ENCODE data around the gene DSCAML1.

DSCAML1 gene

GRCh38 chr11:117438371-117439000 is 358.5 kb downstream of the DSCAML1 start:
- no peak for DNase-seq

GRCh38 chr11:117437791-117438130 is 359.3 kb downstream of the DSCAML1 start:
- DNase-seq: no peak

DNA sequence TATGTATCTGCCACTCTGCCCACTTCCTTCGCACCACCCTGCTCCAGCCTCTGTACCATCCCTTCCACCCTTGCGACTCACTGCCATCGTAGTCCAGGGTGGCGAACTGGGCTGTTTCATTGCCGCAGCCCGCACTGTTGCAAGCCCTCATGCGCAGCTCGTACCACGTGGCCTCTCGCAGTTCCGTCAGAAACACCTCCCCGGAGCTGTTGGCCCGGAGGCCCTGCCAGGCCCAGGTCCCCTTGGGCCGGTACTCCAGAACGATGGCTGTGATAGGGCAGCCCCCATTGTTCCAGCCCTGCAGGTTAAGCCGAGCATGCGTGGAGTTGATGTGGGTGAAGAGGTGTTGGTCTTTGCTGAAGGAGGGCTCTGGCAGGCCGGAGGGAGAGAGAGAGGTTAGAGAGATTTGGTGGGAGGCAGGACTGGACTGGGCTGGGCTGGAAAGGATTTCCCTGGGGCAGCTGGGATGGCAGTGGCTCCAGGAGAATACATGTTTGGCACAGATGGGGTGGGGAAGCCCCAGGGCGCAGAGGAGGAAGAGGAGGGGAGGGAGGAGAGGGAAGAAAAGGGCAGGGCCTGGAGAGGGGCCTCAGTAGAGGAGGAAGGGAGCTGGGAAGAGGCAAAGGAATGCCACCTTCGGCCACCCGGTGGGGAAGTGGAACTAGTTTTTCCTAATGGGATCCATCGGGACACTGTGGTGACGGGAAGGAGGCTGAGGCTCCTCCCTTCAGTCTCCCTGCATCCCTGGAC is 359.8 kb downstream of the DSCAML1 start:
- DNase-seq: no peak

- no peak for DNase-seq
Observed at GRCh38 chr11:117435326-117435725, 361.7 kb downstream of the DSCAML1 start.

GRCh38 chr11:117434481-117434880 is 362.5 kb downstream of the DSCAML1 start:
- DNase-seq: no peak

DNA sequence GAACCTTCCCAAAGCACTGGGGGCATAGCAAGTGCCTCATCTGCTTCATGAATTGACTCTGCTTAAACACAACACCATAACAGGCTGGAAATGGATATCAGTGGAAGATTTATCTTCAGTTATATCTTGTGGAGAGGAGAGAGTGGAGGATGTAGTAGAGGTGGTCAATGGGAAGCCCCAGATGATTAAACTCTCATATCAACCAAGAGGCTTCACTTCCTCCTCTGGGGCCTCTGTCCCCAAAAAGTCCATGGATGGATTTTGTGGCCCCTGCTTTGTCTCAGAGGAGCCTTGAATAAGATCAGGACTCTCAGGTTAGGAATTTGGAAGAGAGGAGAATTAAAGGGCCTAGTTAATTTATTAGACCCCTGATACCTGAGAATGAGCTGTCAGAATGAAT is 363.3 kb downstream of the DSCAML1 start:
- DNase-seq: no peak

DNA sequence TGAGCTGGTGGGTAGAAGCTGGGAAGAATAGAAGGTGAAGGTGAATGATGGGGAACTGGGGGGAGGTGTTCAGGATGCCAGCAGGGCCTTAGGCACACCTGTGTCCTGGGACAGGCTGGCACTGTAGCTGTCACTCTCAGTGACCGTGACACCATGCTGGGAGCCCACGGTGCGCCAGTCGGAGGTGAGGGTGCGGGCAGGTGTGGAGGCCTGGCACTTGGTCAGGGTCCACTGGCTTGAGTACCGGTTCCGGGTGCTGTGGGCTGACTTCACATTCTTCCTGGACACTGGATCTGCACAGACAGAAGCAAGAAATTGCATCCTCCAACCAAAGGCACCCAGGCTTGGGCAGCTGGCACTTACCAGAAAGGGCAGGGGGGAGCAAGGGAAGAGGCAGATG is 365.6 kb downstream of the DSCAML1 start:
- DNase-seq: no peak

GRCh38 chr11:117430293-117430955 is 366.6 kb downstream of the DSCAML1 start:
- no peak for DNase-seq

GRCh38 chr11:117428856-117429229 is 368.2 kb downstream of the DSCAML1 start:
- no peak for DNase-seq

- no peak for DNase-seq
Observed at GRCh38 chr11:117428186-117428855, 368.7 kb downstream of the DSCAML1 start.

DNA sequence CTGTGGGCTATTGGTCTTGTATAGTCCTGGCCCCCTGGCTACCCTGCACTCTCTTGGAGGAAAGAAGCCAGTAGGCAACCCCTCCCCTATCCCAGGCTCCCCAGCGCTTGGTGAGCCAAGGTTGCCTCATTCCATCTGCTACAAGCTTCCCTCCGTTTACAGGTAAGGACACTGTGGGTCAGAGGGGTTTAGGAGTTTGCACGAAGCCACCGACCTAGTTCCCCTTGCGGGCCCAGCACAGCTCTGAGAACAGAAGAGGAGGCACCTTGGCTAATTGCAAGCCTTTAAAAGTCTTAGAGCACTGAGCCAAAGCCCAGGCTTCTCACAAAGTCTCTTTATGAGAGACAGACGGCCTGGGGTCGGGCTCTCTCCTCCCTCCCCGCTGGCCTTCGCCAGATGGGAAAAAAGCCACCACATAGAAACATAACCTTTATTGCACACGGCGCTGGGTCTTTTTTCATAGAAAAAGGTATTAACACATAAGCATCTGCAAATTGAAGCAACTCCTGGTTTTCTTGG is 369.6 kb downstream of the DSCAML1 start:
- DNase-seq: no peak

- no peak for DNase-seq
Observed at GRCh38 chr11:117426941-117427340, 370.1 kb downstream of the DSCAML1 start.

- peak; percentile 69 for DNase-seq
Observed at GRCh38 chr11:117426297-117426685, 370.7 kb downstream of the DSCAML1 start.

- no peak for DNase-seq
Observed at GRCh38 chr11:117425679-117426296, 371.2 kb downstream of the DSCAML1 start.

DNA sequence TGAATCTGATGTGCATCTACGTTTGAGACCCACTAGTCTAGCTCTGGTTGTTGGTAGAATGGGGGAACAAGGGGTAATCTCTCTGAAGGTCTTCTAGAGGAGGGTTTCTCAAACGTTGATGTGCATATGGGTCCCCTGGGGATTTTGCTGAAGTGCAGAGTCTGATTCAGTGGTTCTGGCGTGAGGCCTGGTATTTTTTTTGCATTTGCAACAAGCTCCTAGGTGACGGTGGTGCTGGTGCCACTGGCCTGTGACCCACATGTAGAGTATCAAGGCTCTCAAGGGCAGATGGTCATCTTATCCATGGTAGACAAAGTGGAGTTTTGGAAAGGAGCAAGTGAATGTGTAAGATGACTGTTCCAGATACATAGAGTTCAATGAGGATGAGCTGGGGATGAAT is 372.2 kb downstream of the DSCAML1 start:
- DNase-seq: no peak

GRCh38 chr11:117423046-117423575 is 373.9 kb downstream of the DSCAML1 start:
- no peak for DNase-seq

- DNase-seq: no peak
Observed at GRCh38 chr11:117421476-117421875, 375.5 kb downstream of the DSCAML1 start.

DNA sequence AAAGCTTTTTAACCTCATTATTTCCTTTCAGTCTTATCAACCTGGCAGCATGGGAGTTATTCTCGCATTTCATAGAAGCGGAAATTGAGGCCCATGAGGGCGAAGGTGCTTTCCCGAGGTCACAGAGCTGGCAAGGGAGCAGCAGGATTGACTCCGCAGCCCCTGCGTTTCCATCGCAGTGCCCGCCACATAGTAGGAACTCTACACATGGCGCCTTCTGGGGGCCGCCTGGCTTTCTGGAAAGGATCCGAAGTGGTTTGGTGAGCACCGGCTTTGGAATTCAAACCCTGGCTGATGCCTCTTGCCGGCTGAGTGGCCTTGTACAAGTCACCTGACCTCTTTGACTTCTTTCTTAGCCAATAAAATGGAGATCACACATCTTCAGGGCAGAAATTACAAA is 376.0 kb downstream of the DSCAML1 start:
- DNase-seq: no peak

- no peak for DNase-seq
Observed at GRCh38 chr11:117420598-117420997, 376.4 kb downstream of the DSCAML1 start.

- no peak for DNase-seq
Observed at GRCh38 chr11:117420143-117420485, 376.9 kb downstream of the DSCAML1 start.

- DNase-seq: no peak
Observed at GRCh38 chr11:117419482-117420142, 377.4 kb downstream of the DSCAML1 start.

DNA sequence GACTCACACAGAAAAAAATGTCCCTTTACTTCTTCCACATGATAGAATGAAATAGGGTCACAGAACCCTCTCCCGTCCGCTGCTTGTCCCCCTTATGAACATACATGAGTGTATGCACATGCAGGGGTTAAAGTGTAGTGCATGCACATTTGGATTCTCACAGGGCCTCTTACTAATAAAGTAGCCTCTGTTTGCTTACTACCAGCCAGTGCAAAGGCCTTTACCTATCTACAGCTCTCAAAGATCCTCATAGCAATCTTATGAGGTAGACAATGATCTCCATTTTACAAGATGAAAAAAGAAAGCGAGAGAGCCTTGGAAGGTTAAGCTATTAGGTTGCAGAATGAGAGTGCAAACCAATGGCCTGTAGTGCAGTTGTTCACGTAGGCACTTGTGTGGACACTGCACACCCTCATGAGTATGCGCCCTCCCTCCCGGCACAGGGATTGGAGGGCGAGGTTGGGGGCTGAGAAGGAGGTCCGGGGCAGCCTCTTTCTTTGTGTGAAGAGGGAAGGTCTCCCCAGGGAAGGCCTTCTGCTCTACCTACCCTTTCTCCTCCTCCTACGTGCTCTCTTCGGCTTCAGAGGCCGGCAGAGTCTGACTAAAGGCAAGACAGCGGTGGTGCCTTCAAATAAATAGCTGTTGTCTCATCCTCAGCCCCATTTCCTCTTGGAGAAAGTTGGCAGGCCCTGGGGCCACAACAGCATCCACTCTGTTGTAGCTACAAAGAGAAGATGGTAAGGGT is 378.1 kb downstream of the DSCAML1 start:
- DNase-seq: no peak
